Cardiac muscle cell (in vitro differentiated cells and primary cell): ENCODE data around the gene PRPF18. TPM values are rescaled to one million over a fixed set of nuclear protein-coding genes. Genes with fewer than 3 reads are reported as not detected.

Source experiments
- DNase-seq, 2 donors: peaks; one replicate each; pipeline versions ENCODE4 v3.0.0 to v3.0.0-alpha.2; 2010 to 2017; ENCODE audit warnings: low read depth in 1 of 2, low spot score in 1 of 2
- H3K27ac ChIP-seq: fragments of 200-600 bp; sonication (generic); 2 replicates; pipeline ENCODE4 v1.5.1; 2016
- H3K27me3 ChIP-seq: fragments of 200-600 bp; sonication (generic); 2 replicates; pipeline ENCODE4 v1.6.0; 2016; ENCODE audit warnings: control low read depth
- H3K36me3 ChIP-seq: fragments of 200-600 bp; sonication (generic); 2 replicates; pipeline ENCODE4 v1.5.1; 2016; ENCODE audit warnings: control low read depth
- H3K4me1 ChIP-seq: fragments of 200-600 bp; sonication (generic); 2 replicates; pipeline ENCODE4 v1.8.1; 2017; ENCODE audit warnings: low read depth, mild to moderate bottlenecking, mixed run types
- H3K4me3 ChIP-seq: fragments of 200-600 bp; sonication (generic); 2 replicates; pipeline ENCODE4 v1.5.1; 2016; ENCODE audit warnings: mild to moderate bottlenecking
- H3K9me3 ChIP-seq: fragments of 200-600 bp; sonication (generic); 2 replicates; pipeline ENCODE4 v1.5.1; 2017; ENCODE audit warnings: low read depth, mild to moderate bottlenecking, control low read depth
- CTCF ChIP-seq: IDR thresholded peaks from 2 replicates; pipeline ENCODE4 v1.5.1; 2012; ENCODE audit warnings: low read depth, mild to moderate bottlenecking, low read length
- polyA plus RNA-seq: library from polyadenylated mRNA; unstranded; fragments of >200 nt; fragmentation: Nextera tagmentation; extraction: Ambion mirVana; gene quantifications from 2 replicates; pipeline ENCODE4 v1.2.1, GENCODE V29; 2016
- total RNA-seq: library from RNA; depleted of rRNA; stranded (reverse); fragments of >200 nt; gene quantifications from 2 replicates; pipeline ENCODE4 v1.2.3, GENCODE V29; 2016

The PRPF18 gene
- total and polyA plus RNA-seq, 2 experiments from 2014 or later, result 17.2 to 17.3 TPM

- Histone ChIP-seq H3K4me3 (no peak overlapping the region), H3K27ac (no peak overlapping the region), H3K9me3 (no peaks in the 10 kb centered on the region), H3K27me3 (no peaks in the 10 kb centered on the region), H3K4me1 (no peaks in the 10 kb centered on the region), H3K36me3 (peaks cover 5% of the 10 kb centered on the region)
- no peak for DNase-seq
- TF ChIP-seq CTCF, result no peak
Observed at GRCh38 chr10:13657101-13657680, 70.4 kb downstream of the PRPF18 start.

- DNase-seq, result no peak
- no peak overlapping the region for H3K4me3 ChIP-seq
- no peaks in the 10 kb centered on the region for H3K4me1 ChIP-seq
- H3K27ac ChIP-seq, result no peak overlapping the region
- H3K27me3 ChIP-seq, result no peaks in the 10 kb centered on the region
- H3K9me3 ChIP-seq, result no peaks in the 10 kb centered on the region
- H3K36me3 ChIP-seq, result peaks cover 5% of the 10 kb centered on the region
- TF ChIP-seq CTCF, result no peak
Observed at GRCh38 chr10:13658264-13658663, 71.5 kb downstream of the PRPF18 start.

- H3K4me1 ChIP-seq, result no peaks in the 10 kb centered on the region
- no peaks in the 10 kb centered on the region for H3K9me3 ChIP-seq
- no peak overlapping the region for H3K27ac ChIP-seq
- DNase-seq, result no peak
- no peak overlapping the region for H3K4me3 ChIP-seq
- H3K27me3 ChIP-seq, result no peaks in the 10 kb centered on the region
- H3K36me3 ChIP-seq, result peaks cover 2% of the 10 kb centered on the region
- TF ChIP-seq CTCF, result no peak
Observed at GRCh38 chr10:13658871-13659685, 72.3 kb downstream of the PRPF18 start.

- Histone ChIP-seq H3K27me3 (no peaks in the 10 kb centered on the region), H3K36me3 (no peaks in the 10 kb centered on the region), H3K4me3 (no peak overlapping the region), H3K4me1 (no peaks in the 10 kb centered on the region), H3K27ac (no peak overlapping the region), H3K9me3 (no peaks in the 10 kb centered on the region)
- TF ChIP-seq CTCF, result peak; percentile 86
- peak; percentile 44 to 85 for DNase-seq
Observed at GRCh38 chr10:13659887-13660550, 73.3 kb downstream of the PRPF18 start.

- Histone ChIP-seq H3K36me3 (no peaks in the 10 kb centered on the region), H3K27me3 (no peaks in the 10 kb centered on the region), H3K4me1 (no peaks in the 10 kb centered on the region), H3K27ac (no peak overlapping the region), H3K9me3 (no peaks in the 10 kb centered on the region), H3K4me3 (no peak overlapping the region)
- no peak for DNase-seq
- TF ChIP-seq CTCF, result no peak
Observed at GRCh38 chr10:13660551-13660920, 73.8 kb downstream of the PRPF18 start.
